Stimulated activated CD8-positive, alpha-beta memory T cell treated with anti-CD3 and anti-CD28 coated beads, Interleukin-15, amount 100 ng/mL, for 1 hour (primary cell): ENCODE data around the gene HOXB6.

Experiments
- DNase-seq: peaks from one replicate; pipeline ENCODE4 v3.0.0-alpha.2; 2020; ENCODE audit warnings: low read depth

Gene HOXB6

DNA sequence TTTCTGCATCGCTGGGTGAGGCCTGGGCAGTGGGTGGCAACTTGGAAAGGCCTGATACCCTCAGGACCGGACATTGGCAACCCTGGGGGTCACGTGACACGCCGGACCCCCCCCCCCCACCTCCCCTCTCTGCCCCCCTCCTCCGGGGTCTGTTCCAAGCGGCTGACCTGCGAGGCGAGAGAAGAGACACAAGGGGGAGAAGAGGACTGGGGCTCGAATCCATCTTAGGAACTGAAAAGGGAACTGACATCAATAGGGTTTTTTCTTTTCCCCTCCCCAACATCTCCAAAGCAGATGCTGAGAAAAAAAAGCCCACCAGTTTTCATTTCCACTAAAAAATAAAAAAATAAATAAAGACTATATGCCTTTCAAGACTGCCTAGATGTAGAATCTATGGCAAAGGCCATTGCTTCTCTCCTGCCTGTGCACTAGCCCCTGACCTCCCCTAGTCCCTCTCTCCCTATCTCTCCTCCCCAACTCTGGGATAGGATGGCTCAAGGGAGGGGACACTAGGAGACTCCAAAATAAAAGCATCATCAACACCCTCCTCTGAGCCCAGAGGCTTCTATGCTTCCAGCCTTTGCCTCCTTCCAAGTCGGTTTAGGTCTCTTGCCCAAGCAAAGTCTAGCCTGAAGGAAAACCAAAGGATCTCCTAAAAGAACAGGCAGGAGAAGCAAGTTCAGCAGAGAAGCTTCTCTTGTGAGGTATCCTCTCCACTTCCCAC is 52.2 kb downstream of the HOXB6 start:
- no peak for DNase-seq

DNA sequence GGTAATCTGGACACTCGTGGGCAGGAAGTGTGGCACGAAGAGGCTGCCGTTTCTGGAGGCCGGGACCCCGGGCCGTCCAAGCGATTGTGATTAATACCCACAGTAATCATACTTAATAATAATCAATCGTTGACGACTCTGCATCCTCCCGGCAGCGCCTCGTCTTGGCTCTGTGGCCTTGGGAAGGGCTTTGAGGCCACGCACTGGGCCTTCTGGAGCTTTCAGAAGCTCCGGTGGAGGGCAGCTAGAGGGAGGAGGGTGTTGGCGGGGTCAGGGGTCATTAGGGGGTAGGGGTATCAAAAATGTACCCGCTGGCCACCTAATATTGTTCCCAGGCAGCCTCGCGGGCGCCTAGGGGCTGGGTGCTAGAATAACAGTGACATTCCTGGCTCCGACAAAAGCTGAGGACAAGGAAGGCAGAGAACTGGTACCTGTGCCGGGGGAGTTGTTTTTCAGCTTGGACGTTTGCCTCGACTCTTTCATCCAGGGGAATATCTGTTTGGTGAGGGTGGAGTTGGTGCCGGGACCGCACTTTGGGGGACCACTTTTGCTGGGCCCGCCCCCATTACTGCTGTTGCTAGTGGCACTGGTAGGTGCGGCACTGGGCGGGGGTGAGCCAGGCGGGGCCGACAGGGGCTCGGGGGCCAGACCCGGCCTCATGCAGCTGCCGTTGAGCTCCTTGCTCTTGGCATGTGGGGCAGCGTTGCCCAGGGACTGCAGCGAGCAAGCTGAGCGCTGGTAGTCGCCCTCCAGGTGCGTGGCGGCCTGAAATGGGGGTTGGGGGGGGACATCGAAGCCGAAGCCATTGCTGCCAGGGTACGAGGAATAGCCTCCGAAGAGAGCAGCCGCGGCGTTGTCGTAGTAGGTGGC is 53.0 kb downstream of the HOXB6 start:
- no peak for DNase-seq

DNA sequence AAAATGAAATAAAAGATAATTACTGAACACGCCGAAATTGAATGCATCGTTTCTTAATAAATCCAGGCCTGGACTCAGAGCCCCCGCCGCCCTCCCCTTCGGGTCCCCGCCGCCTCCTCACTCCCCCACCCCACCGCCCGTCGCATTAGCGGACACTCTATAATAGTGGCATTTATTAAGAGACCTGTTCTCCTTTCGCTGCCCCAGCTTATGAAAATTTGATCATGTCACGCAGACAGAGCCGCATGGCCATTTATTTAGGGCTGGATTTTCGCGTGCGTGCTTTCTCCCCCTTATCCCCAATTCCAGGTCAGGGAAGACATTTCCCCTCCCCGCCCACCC is 53.6 kb downstream of the HOXB6 start:
- DNase-seq, result no peak

GRCh38 chr17:48550502-48551213 is 54.1 kb downstream of the HOXB6 start:
- DNase-seq, result no peak

DNA sequence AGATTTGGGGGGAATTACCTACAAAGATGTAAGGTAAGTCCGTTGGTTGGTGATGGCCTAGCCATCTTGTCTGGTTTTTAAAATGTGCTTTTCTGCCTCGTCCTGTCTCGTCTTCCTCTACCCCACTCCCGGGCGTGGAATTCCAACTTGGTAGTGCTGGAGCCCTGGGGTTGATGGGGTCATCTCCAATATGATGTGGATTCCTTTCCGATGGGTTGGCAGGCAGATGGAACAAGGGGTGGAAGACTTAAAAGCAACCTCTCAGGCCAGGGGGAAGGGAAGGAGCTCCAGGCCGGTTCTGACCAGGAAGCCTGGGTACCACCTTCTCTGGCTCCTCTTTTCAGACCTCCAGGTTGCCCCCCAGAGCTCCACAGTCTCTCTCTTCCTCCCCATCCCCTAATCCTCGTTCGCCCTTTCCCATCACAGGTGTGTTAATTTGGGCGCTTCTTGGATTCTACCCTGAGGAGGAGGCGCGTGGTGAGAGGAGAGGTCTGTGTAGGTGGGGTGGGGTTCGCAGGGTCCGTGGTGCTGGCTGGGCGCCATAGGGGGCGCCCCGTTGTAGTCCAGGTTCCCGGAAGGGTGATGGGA is 54.8 kb downstream of the HOXB6 start:
- DNase-seq, result no peak

DNA sequence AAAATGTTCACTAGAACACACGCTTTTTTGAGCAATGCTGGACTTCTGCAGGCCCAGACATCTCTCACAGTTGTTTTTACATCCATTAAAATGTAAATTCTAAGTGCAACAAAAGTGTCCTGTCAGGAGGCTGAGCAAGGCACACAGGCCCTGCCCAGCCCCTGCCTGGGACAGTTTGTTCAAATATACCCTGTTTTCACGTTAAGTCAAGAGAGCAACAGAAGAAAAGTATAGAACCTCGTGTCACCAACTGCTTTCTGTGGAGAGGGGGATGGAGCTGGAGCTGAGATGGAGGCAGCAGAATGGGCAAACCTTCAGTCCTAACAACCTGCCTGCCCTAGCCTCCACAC is 55.5 kb downstream of the HOXB6 start:
- no peak for DNase-seq

DNA sequence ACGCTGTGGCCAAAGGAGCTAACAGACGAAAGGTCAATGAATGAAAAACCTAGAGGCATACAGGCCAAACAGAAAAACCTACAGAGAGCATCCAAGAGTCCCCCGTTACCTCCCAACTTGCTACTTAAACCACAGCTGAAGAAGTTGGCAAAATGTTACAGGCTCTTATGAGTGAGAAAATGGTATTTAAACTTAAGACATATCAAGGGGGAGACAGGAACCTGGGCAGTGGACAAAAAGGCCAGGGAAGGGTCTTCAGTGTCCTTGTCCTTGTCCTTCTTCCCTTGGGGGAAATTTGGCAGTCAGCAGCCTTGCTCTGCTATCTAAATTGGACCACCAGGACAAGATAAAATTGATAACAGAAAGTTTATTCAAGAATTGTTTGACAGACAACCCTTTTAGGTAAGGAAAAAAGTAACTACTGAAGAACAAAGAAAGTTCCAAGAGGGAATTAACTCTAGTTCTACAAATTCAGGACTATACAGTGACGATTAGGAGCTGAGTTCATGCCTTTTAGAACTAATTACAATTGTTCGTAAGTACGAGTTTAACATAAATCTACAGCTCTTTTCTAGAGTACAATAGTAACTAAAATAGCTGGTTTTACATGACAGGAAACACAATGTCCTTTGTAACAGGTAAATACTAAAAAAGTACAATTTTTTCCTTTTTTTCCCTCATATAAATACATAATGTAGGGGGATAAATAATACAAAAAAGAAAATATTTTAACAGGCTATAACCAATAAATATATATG is 56.1 kb downstream of the HOXB6 start:
- no peak for DNase-seq

- no peak for DNase-seq
Observed at GRCh38 chr17:48547808-48548522, 56.8 kb downstream of the HOXB6 start.

DNA sequence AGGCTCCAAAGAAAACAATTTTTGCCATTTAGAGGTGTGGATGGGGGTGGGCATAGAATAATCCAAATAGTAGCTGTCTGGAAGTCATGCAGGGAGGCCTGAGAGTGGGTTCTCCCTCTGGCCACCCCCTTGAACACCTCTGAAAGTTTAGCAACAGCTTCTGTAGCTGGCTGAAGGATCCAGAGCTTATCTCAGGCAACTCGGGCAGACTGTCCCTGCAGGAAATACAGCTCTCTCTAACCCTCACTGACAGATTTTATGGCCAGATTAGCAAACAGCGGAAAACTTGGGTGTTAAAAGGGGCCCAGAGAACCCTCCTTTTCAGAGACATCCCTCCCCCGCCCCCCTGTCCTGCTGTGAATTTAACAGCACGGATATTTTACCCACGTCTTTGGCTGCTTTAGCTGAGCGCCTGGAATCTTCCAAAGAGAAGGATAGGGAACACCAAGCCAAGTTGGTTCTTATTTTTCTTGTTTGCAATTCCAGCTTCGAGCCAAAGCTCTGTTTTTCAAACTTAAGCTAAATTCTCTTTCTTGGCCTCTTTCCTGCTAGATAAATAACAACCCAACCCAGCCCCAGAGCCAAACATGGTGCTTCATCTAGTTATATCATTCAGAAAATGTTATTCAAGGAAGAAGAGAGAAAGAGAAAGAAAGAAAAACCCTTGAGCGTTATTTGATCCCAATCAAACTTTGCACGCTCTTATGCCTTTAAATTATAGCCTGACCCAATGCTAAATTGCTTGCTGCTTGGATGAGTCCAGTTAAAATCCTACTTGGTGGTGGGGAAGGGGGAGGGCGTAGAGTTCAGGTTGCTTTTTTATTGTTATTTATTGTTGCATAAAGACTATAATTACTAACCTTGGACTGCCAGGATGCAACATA is 57.6 kb downstream of the HOXB6 start:
- DNase-seq, result no peak

GRCh38 chr17:48546137-48546923 is 58.5 kb downstream of the HOXB6 start:
- no peak for DNase-seq
